ENCODE measurements around the gene MMP2. TPM values are rescaled to one million over a fixed set of nuclear protein-coding genes. Genes with fewer than 3 reads are reported as not detected.

MMP2 gene
- polyA plus RNA-seq (ENCODE audit: insufficient read depth in 1 of 5, insufficient read length in 5 of 5, low replicate concordance in 1 of 5), result 100 to 1,000 TPM; 557 to 623 (median 603) TPM
- long read RNA-seq, donor 1, transcript MMP2-201 (13 exons, 3,741 nt), result major isoform, 152 of 432 reads
- long read RNA-seq, donor 1, partial matches to known transcripts, result 254 of 432 reads
- long read RNA-seq, donor 1, other reads (novel, unspliced or antisense), result 26 of 432 reads
- long read RNA-seq, donor 2, transcript MMP2-201 (13 exons, 3,741 nt), result major isoform, 108 of 137 reads
- long read RNA-seq, donor 2, partial matches to known transcripts, result 24 of 137 reads
- long read RNA-seq, donor 2, other reads (novel, unspliced or antisense), result 5 of 137 reads
- long read RNA-seq, donor 3, transcript MMP2-201 (13 exons, 3,741 nt), result major isoform, 94 of 315 reads
- long read RNA-seq, donor 3, partial matches to known transcripts, result 216 of 315 reads
- long read RNA-seq, donor 3, other reads (novel, unspliced or antisense), result 5 of 315 reads
- long read RNA-seq, donor 4, transcript MMP2-201 (13 exons, 3,741 nt), result major isoform, 78 of 279 reads
- long read RNA-seq, donor 4, partial matches to known transcripts, result 195 of 279 reads
- long read RNA-seq, donor 4, other reads (novel, unspliced or antisense), result 5 of 279 reads
- long read RNA-seq, donor 5, transcript MMP2-201 (13 exons, 3,741 nt), result major isoform, 89 of 308 reads
- long read RNA-seq, donor 5, partial matches to known transcripts, result 219 of 308 reads
- long read RNA-seq, donor 5, other reads (novel, unspliced or antisense), result 0 of 308 reads
- long read RNA-seq, donor 6, transcript MMP2-201 (13 exons, 3,741 nt), result major isoform, 157 of 377 reads
- long read RNA-seq, donor 6, partial matches to known transcripts, result 213 of 377 reads
- long read RNA-seq, donor 6, other reads (novel, unspliced or antisense), result 7 of 377 reads
- long read RNA-seq, donor 7, transcript MMP2-201 (13 exons, 3,741 nt), result major isoform, 158 of 219 reads
- long read RNA-seq, donor 7, partial matches to known transcripts, result 52 of 219 reads
- long read RNA-seq, donor 7, other reads (novel, unspliced or antisense), result 9 of 219 reads
- long read RNA-seq, donor 8, transcript MMP2-201 (13 exons, 3,741 nt), result major isoform, 35 of 35 reads
- long read RNA-seq, donor 8, partial matches to known transcripts, result 0 of 35 reads
- long read RNA-seq, donor 8, other reads (novel, unspliced or antisense), result 0 of 35 reads

- peak; percentile 87 for DNase-seq
These were observed at the start of gene MMP2 for GRCh38 chr16:55478827-55479429. Gene MMP2 (plus strand): TSS chr16:55479198. CDS start chr16:55479480, 282 bp downstream.

- no peak for DNase-seq
These were observed 46.0 kb upstream of the MMP2 start for GRCh38 chr16:55433030-55433429.

- no peak for DNase-seq
These were observed 45.5 kb upstream of the MMP2 start for GRCh38 chr16:55433535-55433934.

GRCh38 chr16:55434000-55434399 is 45.0 kb upstream of the MMP2 start:
- no peak for DNase-seq

GRCh38 chr16:55435387-55435786 is 43.6 kb upstream of the MMP2 start:
- DNase-seq, result no peak

- DNase-seq, result no peak
These were observed 42.4 kb upstream of the MMP2 start for GRCh38 chr16:55436587-55436986.

- no peak for DNase-seq
These were observed 41.4 kb upstream of the MMP2 start for GRCh38 chr16:55437625-55438024.

GRCh38 chr16:55438281-55438680 is 40.7 kb upstream of the MMP2 start:
- no peak for DNase-seq

GRCh38 chr16:55439101-55439690 is 39.8 kb upstream of the MMP2 start:
- DNase-seq, result no peak

- no peak for DNase-seq
These were observed 35.3 kb upstream of the MMP2 start for GRCh38 chr16:55443434-55444346.

- DNase-seq, result peak; percentile 2 to 14
These were observed 34.1 kb upstream of the MMP2 start for GRCh38 chr16:55444754-55445485.

GRCh38 chr16:55447231-55447630 is 31.8 kb upstream of the MMP2 start:
- no peak for DNase-seq

- no peak for DNase-seq
These were observed 26.0 kb upstream of the MMP2 start for GRCh38 chr16:55452996-55453395.

GRCh38 chr16:55453909-55454308 is 25.1 kb upstream of the MMP2 start:
- DNase-seq, result no peak

- DNase-seq, result no peak
These were observed 24.1 kb upstream of the MMP2 start for GRCh38 chr16:55454861-55455260.

- no peak for DNase-seq
These were observed 16.8 kb upstream of the MMP2 start for GRCh38 chr16:55462241-55462640.

GRCh38 chr16:55464375-55464774 is 14.6 kb upstream of the MMP2 start:
- DNase-seq, result no peak

- peak; percentile 79 to 91 for DNase-seq
These were observed 13.7 kb upstream of the MMP2 start for GRCh38 chr16:55465077-55465896.

All from right lung (tissue), 10 donors.